K562 (cell line): ENCODE data around the gene GABRA4. TPM values are rescaled to one million over a fixed set of nuclear protein-coding genes. Genes with fewer than 3 reads are reported as not detected.

Experiments used
- GATAD2A ChIP-seq: fragments of 450-650 bp; IDR thresholded peaks from 2 replicates; pipeline ENCODE4 v1.6.1; 2017
- MYBL2 ChIP-seq, 2 experiments: fragments of 450-650 bp in 1 of 2; sonication (generic) in 1 of 2; formaldehyde crosslinking in 1 of 2; IDR thresholded peaks; 2 replicates each; pipeline versions ENCODE4 v1.6.1 to v1.8.1; 2017 to 2022; ENCODE audit warnings: borderline replicate concordance in 1 of 2, inconsistent platforms in 1 of 2, low read depth in 1 of 2, mild to moderate bottlenecking in 1 of 2, missing genetic modification reagents in 1 of 2, moderate library complexity in 1 of 2
- NR4A1 ChIP-seq, 2 experiments: fragments of 250-450 bp in 1 of 2; fragments of 450-650 bp in 1 of 2; sonication (Bioruptor Pico) in 1 of 2; IDR thresholded peaks; 2 replicates each; pipeline versions ENCODE4 v1.4.0 to v1.6.1; 2016 to 2020; ENCODE audit warnings: mild to moderate bottlenecking in 2 of 2, missing compliant biosample characterization in 1 of 2, missing genetic modification characterization in 1 of 2, moderate library complexity in 1 of 2
- POLR2G ChIP-seq: fragments of 200-400 bp; formaldehyde crosslinking; IDR thresholded peaks from 2 replicates; pipeline ENCODE4 v1.6.1; 2017; ENCODE audit warnings: low read depth, mild to moderate bottlenecking, antibody characterized with exemption, low read length, moderate library complexity
- TBL1XR1 ChIP-seq, 2 experiments: IDR thresholded peaks; 2 replicates each; pipeline ENCODE4 v1.6.1; 2012; ENCODE audit warnings: improper control_type of control experiment in 2 of 2, low read length in 2 of 2, mild to moderate bottlenecking in 1 of 2
- polyA plus RNA-seq, 8 experiments: library from polyadenylated mRNA; depleted of rRNA in 4 of 8; stranded (reverse) in 5 of 8; unstranded in 3 of 8; fragments of >200 nt; fragmentation: Nextera tagmentation in 2 of 8; fragmentation: Illumina TruSeq in 1 of 8; extraction: Ambion mirVana in 2 of 8; extraction: Trizol in 1 of 8; gene quantifications; 2 replicates each; pipeline versions ENCODE4 v1.2.1 to v1.2.3, GENCODE V29; 2011 to 2014; ENCODE audit warnings: inconsistent platforms in 1 of 8, missing spikeins in 1 of 8
- total RNA-seq, 7 experiments: library from RNA; depleted of rRNA in 6 of 7; stranded (reverse); fragments of >200 nt in 6 of 7; fragmentation: Illumina TruSeq in 2 of 7; extraction: Trizol in 2 of 7; gene quantifications; 2 replicates each; pipeline versions ENCODE4 v1.2.1 to v1.2.3, GENCODE V29; 2011 to 2021; ENCODE audit warnings: low replicate concordance in 1 of 7
- TF ChIP-seq, protein P1 (sequence below): sonication (generic); formaldehyde crosslinking; IDR thresholded peaks from 2 replicates; pipeline ENCODE4 v1.8.0; 2023; ENCODE audit warnings: missing genetic modification reagents, mild to moderate bottlenecking, borderline replicate concordance
- TF ChIP-seq, protein P2 (sequence below), 2 experiments: fragments of 450-650 bp in 1 of 2; IDR thresholded peaks; 2 replicates each; pipeline ENCODE4 v1.6.1; 2011 to 2017; ENCODE audit warnings: low read depth in 2 of 2, antibody characterized with exemption in 1 of 2, borderline replicate concordance in 1 of 2, low read length in 1 of 2, mild to moderate bottlenecking in 1 of 2, mixed read lengths in 1 of 2; ENCODE audit not compliant: control insufficient read depth in 1 of 2
- TF ChIP-seq, protein P3 (sequence below): fragments of 250-450 bp; sonication (Bioruptor Pico); IDR thresholded peaks from 2 replicates; pipeline ENCODE4 v1.8.0; 2021; ENCODE audit warnings: moderate library complexity, mild to moderate bottlenecking, inconsistent platforms

GABRA4 gene
- total and polyA plus RNA-seq, 9 of the 15 experiments (the other 6 are each of a cell fraction or from before 2014, with no cell fraction given): not detected

DNA sequence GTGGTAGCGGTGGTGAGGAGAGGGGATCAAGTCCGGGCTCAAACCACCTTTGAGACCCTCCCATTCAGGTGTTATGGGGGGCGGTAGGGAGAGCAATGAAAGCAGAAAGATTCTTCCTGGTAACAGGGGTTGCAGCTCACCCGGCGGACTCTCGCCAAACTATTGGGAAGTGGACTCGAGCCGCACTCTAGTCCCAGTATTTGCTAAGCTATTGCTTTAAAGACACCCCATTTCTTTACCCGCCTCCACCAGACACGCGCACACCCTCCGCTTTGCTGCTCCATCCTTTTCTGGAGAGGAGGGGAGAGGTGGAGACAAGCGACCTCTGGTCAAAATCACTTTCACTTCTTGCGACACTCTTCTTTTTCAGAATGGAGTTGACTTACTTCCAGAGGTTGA lies 625 bp upstream of the GABRA4 start (continued):
- TF ChIP-seq, protein P1, sequence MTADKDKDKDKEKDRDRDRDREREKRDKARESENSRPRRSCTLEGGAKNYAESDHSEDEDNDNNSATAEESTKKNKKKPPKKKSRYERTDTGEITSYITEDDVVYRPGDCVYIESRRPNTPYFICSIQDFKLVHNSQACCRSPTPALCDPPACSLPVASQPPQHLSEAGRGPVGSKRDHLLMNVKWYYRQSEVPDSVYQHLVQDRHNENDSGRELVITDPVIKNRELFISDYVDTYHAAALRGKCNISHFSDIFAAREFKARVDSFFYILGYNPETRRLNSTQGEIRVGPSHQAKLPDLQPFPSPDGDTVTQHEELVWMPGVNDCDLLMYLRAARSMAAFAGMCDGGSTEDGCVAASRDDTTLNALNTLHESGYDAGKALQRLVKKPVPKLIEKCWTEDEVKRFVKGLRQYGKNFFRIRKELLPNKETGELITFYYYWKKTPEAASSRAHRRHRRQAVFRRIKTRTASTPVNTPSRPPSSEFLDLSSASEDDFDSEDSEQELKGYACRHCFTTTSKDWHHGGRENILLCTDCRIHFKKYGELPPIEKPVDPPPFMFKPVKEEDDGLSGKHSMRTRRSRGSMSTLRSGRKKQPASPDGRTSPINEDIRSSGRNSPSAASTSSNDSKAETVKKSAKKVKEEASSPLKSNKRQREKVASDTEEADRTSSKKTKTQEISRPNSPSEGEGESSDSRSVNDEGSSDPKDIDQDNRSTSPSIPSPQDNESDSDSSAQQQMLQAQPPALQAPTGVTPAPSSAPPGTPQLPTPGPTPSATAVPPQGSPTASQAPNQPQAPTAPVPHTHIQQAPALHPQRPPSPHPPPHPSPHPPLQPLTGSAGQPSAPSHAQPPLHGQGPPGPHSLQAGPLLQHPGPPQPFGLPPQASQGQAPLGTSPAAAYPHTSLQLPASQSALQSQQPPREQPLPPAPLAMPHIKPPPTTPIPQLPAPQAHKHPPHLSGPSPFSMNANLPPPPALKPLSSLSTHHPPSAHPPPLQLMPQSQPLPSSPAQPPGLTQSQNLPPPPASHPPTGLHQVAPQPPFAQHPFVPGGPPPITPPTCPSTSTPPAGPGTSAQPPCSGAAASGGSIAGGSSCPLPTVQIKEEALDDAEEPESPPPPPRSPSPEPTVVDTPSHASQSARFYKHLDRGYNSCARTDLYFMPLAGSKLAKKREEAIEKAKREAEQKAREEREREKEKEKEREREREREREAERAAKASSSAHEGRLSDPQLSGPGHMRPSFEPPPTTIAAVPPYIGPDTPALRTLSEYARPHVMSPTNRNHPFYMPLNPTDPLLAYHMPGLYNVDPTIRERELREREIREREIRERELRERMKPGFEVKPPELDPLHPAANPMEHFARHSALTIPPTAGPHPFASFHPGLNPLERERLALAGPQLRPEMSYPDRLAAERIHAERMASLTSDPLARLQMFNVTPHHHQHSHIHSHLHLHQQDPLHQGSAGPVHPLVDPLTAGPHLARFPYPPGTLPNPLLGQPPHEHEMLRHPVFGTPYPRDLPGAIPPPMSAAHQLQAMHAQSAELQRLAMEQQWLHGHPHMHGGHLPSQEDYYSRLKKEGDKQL (CRISPR knock-in tag): no peak
- TF ChIP-seq, protein P2, sequence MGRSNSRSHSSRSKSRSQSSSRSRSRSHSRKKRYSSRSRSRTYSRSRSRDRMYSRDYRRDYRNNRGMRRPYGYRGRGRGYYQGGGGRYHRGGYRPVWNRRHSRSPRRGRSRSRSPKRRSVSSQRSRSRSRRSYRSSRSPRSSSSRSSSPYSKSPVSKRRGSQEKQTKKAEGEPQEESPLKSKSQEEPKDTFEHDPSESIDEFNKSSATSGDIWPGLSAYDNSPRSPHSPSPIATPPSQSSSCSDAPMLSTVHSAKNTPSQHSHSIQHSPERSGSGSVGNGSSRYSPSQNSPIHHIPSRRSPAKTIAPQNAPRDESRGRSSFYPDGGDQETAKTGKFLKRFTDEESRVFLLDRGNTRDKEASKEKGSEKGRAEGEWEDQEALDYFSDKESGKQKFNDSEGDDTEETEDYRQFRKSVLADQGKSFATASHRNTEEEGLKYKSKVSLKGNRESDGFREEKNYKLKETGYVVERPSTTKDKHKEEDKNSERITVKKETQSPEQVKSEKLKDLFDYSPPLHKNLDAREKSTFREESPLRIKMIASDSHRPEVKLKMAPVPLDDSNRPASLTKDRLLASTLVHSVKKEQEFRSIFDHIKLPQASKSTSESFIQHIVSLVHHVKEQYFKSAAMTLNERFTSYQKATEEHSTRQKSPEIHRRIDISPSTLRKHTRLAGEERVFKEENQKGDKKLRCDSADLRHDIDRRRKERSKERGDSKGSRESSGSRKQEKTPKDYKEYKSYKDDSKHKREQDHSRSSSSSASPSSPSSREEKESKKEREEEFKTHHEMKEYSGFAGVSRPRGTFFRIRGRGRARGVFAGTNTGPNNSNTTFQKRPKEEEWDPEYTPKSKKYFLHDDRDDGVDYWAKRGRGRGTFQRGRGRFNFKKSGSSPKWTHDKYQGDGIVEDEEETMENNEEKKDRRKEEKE (IDR thresholded peaks at IDR 0.05; ENCODE audit: borderline replicate concordance in 1 of 2, control insufficient read depth in 1 of 2, low read depth in 2 of 2, low read length in 1 of 2): no peak
- TF ChIP-seq NR4A1 (CRISPR knock-in tag; IDR thresholded peaks at IDR 0.05) (no peak), NR4A1 (tag; IDR thresholded peaks at IDR 0.05) (no peak), GATAD2A (no peak), MYBL2 (IDR thresholded peaks at IDR 0.05; ENCODE audit: low read depth) (no peak), MYBL2 (CRISPR knock-in tag; IDR thresholded peaks at IDR 0.05; ENCODE audit: borderline replicate concordance) (no peak), POLR2G (no peak), TBL1XR1 (IDR thresholded peaks at IDR 0.05; ENCODE audit: low read length in 2 of 2) (no peak)
- TF ChIP-seq, protein P3, sequence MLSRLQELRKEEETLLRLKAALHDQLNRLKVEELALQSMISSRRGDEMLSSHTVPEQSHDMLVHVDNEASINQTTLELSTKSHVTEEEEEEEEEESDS (CRISPR knock-in tag): no peak
- TF ChIP-seq, all 486 proteins: peak for 0
